ENCODE measurements around the gene CAB39L.

CAB39L gene

DNA sequence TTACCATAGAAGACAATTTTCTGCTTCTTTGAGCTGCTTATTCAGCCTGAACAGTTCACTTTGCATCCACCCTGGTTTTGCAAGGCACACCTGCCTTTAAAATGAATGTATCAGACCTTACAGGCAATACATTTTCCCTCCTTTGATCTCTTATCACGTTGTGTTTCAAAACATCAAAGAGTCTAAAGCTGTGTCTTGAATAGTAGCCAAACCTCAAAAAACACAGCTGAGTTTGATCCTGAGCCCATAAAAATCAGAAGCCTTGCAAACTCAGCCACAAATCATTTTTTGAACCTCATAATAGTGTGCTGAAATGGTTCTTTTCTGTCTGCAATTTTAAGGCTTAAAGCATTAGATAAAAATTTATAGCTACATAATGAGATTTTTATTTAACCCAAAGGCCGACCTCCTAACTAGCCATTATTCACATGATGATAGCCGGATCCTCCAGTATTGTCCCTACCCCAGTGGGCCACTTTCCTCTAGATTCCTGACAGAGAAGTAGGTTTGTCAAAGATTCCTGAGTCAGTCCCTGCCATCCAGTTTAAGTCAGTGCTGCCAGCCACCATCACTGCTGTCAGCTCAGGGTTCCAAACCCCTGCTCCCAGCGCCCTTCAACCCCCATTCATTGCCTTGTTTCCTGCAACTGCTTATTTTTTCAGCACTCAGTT is 71.8 kb downstream of the CAB39L start:
- peak overlapping the region; percentile 17 to 49 for H3K27ac ChIP-seq
- intact Hi-C loops (cut with DNase I; ENCODE audit: low total_unique reads): no loop called here
- DNase-seq: no peak

DNA sequence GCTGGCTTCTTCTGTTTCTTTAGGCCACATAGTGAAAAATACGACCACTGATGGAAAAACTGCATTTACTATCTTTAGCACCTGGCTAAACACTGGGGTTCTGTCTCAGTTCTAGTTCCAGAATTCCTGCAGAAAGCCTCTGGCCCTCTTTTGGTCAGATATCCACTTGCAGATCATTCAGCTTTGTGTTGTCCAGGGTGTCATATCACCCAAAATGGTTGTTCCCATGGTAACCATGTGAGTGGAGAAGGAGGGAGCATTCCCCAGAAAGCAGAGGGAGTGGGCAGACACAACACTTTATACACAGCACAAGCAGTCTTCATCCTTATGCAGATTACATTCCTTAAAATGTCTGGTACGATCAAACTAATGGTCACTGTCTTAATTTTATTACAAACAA is 73.5 kb downstream of the CAB39L start:
- Histone ChIP-seq H3K27me3 (no peaks in the 10 kb centered on the region), H3K36me3 (peaks cover 0 to 4% (median 0%) of the 10 kb centered on the region in 3 donors), H3K9me3 (no peaks in the 10 kb centered on the region), H3K4me3 (no peak overlapping the region), H3K4me1 (peaks cover 0 to 87% (median 36%) of the 10 kb centered on the region in 4 donors), H3K27ac (peak overlapping the region; percentile 41 to 59)
- TF ChIP-seq, protein P1, sequence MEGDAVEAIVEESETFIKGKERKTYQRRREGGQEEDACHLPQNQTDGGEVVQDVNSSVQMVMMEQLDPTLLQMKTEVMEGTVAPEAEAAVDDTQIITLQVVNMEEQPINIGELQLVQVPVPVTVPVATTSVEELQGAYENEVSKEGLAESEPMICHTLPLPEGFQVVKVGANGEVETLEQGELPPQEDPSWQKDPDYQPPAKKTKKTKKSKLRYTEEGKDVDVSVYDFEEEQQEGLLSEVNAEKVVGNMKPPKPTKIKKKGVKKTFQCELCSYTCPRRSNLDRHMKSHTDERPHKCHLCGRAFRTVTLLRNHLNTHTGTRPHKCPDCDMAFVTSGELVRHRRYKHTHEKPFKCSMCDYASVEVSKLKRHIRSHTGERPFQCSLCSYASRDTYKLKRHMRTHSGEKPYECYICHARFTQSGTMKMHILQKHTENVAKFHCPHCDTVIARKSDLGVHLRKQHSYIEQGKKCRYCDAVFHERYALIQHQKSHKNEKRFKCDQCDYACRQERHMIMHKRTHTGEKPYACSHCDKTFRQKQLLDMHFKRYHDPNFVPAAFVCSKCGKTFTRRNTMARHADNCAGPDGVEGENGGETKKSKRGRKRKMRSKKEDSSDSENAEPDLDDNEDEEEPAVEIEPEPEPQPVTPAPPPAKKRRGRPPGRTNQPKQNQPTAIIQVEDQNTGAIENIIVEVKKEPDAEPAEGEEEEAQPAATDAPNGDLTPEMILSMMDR (IDR thresholded peaks at IDR 0.05): no peak
- intact Hi-C loops (cut with DNase I; ENCODE audit: low total_unique reads): no loop called here
- no peak for DNase-seq

More for the DNA sequence above, 71.8 kb downstream of the CAB39L start:
- peaks cover 0 to 13% (median 13%) of the 10 kb centered on the region in 3 donors for H3K36me3 ChIP-seq
- no peaks in the 10 kb centered on the region for H3K27me3 ChIP-seq
- H3K4me1 ChIP-seq: peaks cover 0 to 74% (median 33%) of the 10 kb centered on the region in 4 donors
- H3K9me3 ChIP-seq: no peaks in the 10 kb centered on the region
- TF ChIP-seq, protein P1 (IDR thresholded peaks at IDR 0.05): no peak
- H3K4me3 ChIP-seq: no peak overlapping the region

DNA sequence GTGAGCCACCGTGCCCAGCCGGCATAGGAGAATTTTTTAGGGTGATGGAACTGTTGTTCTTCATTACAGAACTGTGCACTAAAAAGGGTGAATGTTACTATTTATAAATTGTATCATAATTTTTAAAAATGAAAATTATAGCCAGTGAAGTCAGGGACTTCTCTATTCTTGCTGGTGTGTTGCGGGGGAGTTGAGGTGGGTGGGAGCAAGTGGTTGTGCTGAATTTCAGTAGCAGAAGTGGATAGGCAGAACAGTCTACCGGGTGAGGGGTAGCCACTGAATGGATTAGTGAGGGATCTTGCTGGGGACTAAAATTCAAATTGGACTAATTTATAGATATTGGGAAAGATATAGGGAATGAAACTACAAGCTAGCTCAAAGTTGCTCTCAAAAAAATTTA is 74.0 kb downstream of the CAB39L start:
- DNase-seq: no peak
- TF ChIP-seq, protein P1 (IDR thresholded peaks at IDR 0.05): no peak
- H3K27me3 ChIP-seq: no peaks in the 10 kb centered on the region
- peaks cover 0 to 3% (median 0%) of the 10 kb centered on the region in 3 donors for H3K36me3 ChIP-seq
- peak overlapping the region; percentile 41 to 59 for H3K27ac ChIP-seq
- H3K4me3 ChIP-seq: no peak overlapping the region
- peaks cover 0 to 82% (median 36%) of the 10 kb centered on the region in 4 donors for H3K4me1 ChIP-seq
- no peaks in the 10 kb centered on the region for H3K9me3 ChIP-seq
- intact Hi-C loops (cut with DNase I; ENCODE audit: low total_unique reads): loop anchor here (10.0 kb wide), 1 partner anchor 55 kb away; no protein-coding TSS in a partner anchor

DNA sequence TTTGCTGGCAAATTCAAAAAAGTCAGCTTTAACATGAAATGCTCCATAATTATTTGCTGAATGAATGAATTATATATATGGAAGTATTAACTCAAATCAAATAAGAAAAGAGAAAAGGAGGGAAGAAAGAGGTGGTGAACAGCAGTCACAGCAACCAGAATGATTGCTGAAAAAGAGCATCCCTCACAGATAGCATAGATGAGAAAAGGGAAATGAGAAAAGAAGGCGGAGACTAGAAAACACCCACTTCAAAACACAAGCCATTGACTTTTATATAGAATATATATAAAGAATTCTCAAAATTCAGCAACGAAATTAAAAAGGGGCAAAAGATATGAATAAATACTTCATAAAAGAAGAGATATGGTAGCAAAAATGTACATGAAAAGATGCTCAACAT is 75.2 kb downstream of the CAB39L start:
- H3K27me3 ChIP-seq: no peaks in the 10 kb centered on the region
- H3K27ac ChIP-seq: peak overlapping the region; percentile 39 to 59
- intact Hi-C loops (cut with DNase I; ENCODE audit: low total_unique reads): loop anchor here (10.0 kb wide), 1 partner anchor 54 kb away; no protein-coding TSS in a partner anchor
- H3K9me3 ChIP-seq: no peaks in the 10 kb centered on the region
- peaks cover 0 to 70% (median 29%) of the 10 kb centered on the region in 4 donors for H3K4me1 ChIP-seq
- H3K36me3 ChIP-seq: peaks cover 0 to 3% (median 0%) of the 10 kb centered on the region in 3 donors
- TF ChIP-seq, protein P1 (IDR thresholded peaks at IDR 0.05): no peak
- H3K4me3 ChIP-seq: no peak overlapping the region
- DNase-seq: no peak

DNA sequence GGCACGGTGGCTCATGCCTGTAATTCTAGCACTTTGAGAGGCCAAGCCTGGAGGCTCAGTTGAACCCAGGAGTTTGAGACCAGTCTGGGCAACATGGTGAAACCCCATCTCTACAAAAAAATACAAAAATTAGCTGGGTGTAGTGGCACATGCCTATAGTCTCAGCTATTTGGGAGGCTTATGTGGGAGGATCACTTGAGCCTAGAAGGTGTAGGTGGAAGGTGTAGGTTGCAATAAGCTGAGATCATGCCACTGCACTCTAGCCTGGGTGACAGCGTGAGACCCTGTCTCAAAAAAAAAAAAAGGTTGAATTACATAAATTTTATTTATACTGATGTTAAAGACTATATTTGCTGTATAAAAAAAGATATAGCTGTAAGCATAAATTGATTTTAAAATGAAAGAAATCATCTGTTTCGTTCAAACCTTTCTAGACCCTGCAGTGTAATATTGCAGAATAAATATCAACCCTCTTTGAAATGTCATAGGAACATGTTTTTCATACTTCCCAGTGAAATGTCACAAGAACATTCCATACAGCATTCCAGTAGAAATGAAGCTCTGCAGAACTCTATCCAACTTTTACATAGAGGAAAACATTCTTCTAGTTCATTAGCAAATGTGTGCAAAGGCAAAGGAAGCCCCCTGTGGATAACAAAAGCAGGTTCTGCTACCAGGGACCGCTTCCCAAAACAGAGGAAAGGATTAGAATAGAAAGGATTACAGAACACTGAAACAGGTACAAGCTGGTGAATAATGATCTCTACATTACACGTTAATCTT is 76.0 kb downstream of the CAB39L start:
- Histone ChIP-seq H3K9me3 (no peaks in the 10 kb centered on the region), H3K4me1 (peaks cover 0 to 61% (median 27%) of the 10 kb centered on the region in 4 donors), H3K27me3 (no peaks in the 10 kb centered on the region), H3K4me3 (peak overlapping the region in 1 of 2 donors; percentile 9), H3K36me3 (peaks cover 0 to 3% (median 0%) of the 10 kb centered on the region in 3 donors), H3K27ac (peak overlapping the region; percentile 39 to 59)
- TF ChIP-seq, protein P1 (IDR thresholded peaks at IDR 0.05): no peak
- intact Hi-C loops (cut with DNase I; ENCODE audit: low total_unique reads): loop anchor here (10.0 kb wide), 1 partner anchor 53 kb away; no protein-coding TSS in a partner anchor
- DNase-seq: no peak
